ENCODE results near the gene GNG2.
A peak's percentile ranks its signal among the peaks of the same experiment; 100 is the strongest.

- TF ChIP-seq EZH2 (IDR thresholded peaks at IDR 0.05; ENCODE audit: borderline replicate concordance, low read depth, low read length, poor library complexity, severe bottlenecking) (no peak), CTCF (conservative IDR thresholded peaks at IDR 0.05; ENCODE audit: low read depth, low read length) (peak; percentile 58)
Observed at GRCh38 chr14:52015411-52016030, 155.1 kb downstream of the GNG2 start.
